Measurements from ENCODE around the gene TSTD2.
A peak's percentile ranks its signal among the peaks of the same experiment; 100 is the strongest.
"Not testable (repeated sequence)": the region's sequence is repeated elsewhere in the genome, so short reads cannot be mapped to it uniquely, and the experiment has no call there.

The TSTD2 gene

GRCh38 chr9:97586909-97587308, 46.3 kb downstream of the TSTD2 start:
- not testable (repeated sequence) for DNase-seq (ENCODE audit: low read depth)

GRCh38 chr9:97584778-97585177, 48.4 kb downstream of the TSTD2 start:
- DNase-seq (ENCODE audit: low read depth): not testable (repeated sequence)

- not testable (repeated sequence) for DNase-seq (ENCODE audit: low read depth)
Observed at GRCh38 chr9:97581590-97581989, 51.6 kb downstream of the TSTD2 start.

- no peak for DNase-seq (ENCODE audit: low read depth)
Observed at GRCh38 chr9:97579914-97580313, 53.3 kb downstream of the TSTD2 start.

- DNase-seq (ENCODE audit: low read depth): no peak
Observed at GRCh38 chr9:97578846-97579245, 54.3 kb downstream of the TSTD2 start.

- DNase-seq (ENCODE audit: low read depth): no peak
Observed at GRCh38 chr9:97577051-97577450, 56.1 kb downstream of the TSTD2 start.

GRCh38 chr9:97575673-97576200, 57.4 kb downstream of the TSTD2 start:
- DNase-seq (ENCODE audit: low read depth): no peak

- not testable (repeated sequence) for DNase-seq (ENCODE audit: low read depth)
Observed at GRCh38 chr9:97574921-97575672, 58.1 kb downstream of the TSTD2 start.

GRCh38 chr9:97574101-97574571, 59.0 kb downstream of the TSTD2 start:
- not testable (repeated sequence) for DNase-seq (ENCODE audit: low read depth)

- DNase-seq (ENCODE audit: low read depth): no peak
Observed at GRCh38 chr9:97573482-97574073, 59.6 kb downstream of the TSTD2 start.

GRCh38 chr9:97572892-97573365, 60.2 kb downstream of the TSTD2 start:
- no peak for DNase-seq (ENCODE audit: low read depth)

- no peak for DNase-seq (ENCODE audit: low read depth)
Observed at GRCh38 chr9:97572196-97572891, 60.8 kb downstream of the TSTD2 start.

GRCh38 chr9:97571664-97572063, 61.5 kb downstream of the TSTD2 start:
- DNase-seq (ENCODE audit: low read depth): no peak

GRCh38 chr9:97570899-97571298, 62.3 kb downstream of the TSTD2 start:
- no peak for DNase-seq (ENCODE audit: low read depth)

- no peak for DNase-seq (ENCODE audit: low read depth)
Observed at GRCh38 chr9:97568461-97569275, 64.5 kb downstream of the TSTD2 start.

- DNase-seq (ENCODE audit: low read depth): no peak
Observed at GRCh38 chr9:97567894-97568202, 65.3 kb downstream of the TSTD2 start.

GRCh38 chr9:97567182-97567893, 65.8 kb downstream of the TSTD2 start:
- DNase-seq (ENCODE audit: low read depth): no peak

GRCh38 chr9:97565262-97565661, 67.9 kb downstream of the TSTD2 start:
- DNase-seq (ENCODE audit: low read depth): no peak

- peak; percentile 24 for DNase-seq (ENCODE audit: low read depth)
Observed at GRCh38 chr9:97564291-97565175, 68.6 kb downstream of the TSTD2 start.

- DNase-seq (ENCODE audit: low read depth): no peak
Observed at GRCh38 chr9:97563458-97564135, 69.6 kb downstream of the TSTD2 start.
